MCF 10A (cell line): ENCODE data around the gene SMAD6. TPM values are rescaled to one million over a fixed set of nuclear protein-coding genes. Genes with fewer than 3 reads are reported as not detected.
"Not testable (repeated sequence)": the region's sequence is repeated elsewhere in the genome, so short reads cannot be mapped to it uniquely, and the experiment has no call there.

Experiments used
- BruUV-seq: library from RNA; stranded (reverse); fragments of 400-500 nt; replicated peaks from 2 replicates; lab custom pipeline; 2021; lab: Mats Ljungman, UMichigan
- CTCF ChIA-PET: fragments of 300-600 bp; sonication (Branson Sonifier 250); formaldehyde crosslinking; extraction: SDS; loops from one replicate; lab custom pipeline; 2021; ENCODE audit warnings: antibody characterized with exemption, inconsistent platforms; lab: Yijun Ruan, JAX
- POLR2A ChIA-PET: fragments of 300-600, 350-650 bp; sonication (Branson Sonifier 250); formaldehyde crosslinking; extraction: SDS; loops from one replicate; lab custom pipeline; 2020; ENCODE audit warnings: antibody characterized with exemption, inconsistent platforms; lab: Yijun Ruan, JAX
- DNase-seq: peaks from one replicate; pipeline ENCODE4 v3.0.0-alpha.2; 2018; ENCODE audit not compliant: unreplicated experiment
- H3K27ac Mint-ChIP-seq: one replicate; pipeline ENCODE4 v1.8.0; 2022; ENCODE audit warnings: mild to moderate bottlenecking, low read depth, mixed read lengths; ENCODE audit not compliant: unreplicated experiment
- H3K27me3 Mint-ChIP-seq: one replicate; pipeline ENCODE4 v1.8.0; 2022; ENCODE audit warnings: mixed read lengths; ENCODE audit not compliant: insufficient read depth, unreplicated experiment
- H3K36me3 Mint-ChIP-seq: one replicate; pipeline ENCODE4 v1.8.0; 2022; ENCODE audit warnings: mild to moderate bottlenecking, moderate library complexity, mixed read lengths; ENCODE audit not compliant: insufficient read depth, unreplicated experiment
- H3K4me1 Mint-ChIP-seq: one replicate; pipeline ENCODE4 v1.8.0; 2022; ENCODE audit warnings: mixed read lengths; ENCODE audit not compliant: insufficient read depth, unreplicated experiment
- H3K4me3 Mint-ChIP-seq: one replicate; pipeline ENCODE4 v1.8.0; 2022; ENCODE audit warnings: mild to moderate bottlenecking, moderate library complexity, mixed read lengths; ENCODE audit not compliant: unreplicated experiment
- H3K9me3 Mint-ChIP-seq: one replicate; pipeline ENCODE4 v1.8.0; 2022; ENCODE audit warnings: mixed read lengths; ENCODE audit not compliant: unreplicated experiment
- intact Hi-C: fragments of 100-400 bp; cut with micrococcal nuclease; formaldehyde crosslinking; loops from 2 replicates; pipeline ENCODE4 v1.14.1; 2022
- total RNA-seq: library from RNA; stranded (reverse); gene quantifications from 2 replicates; pipeline ENCODE4 v1.2.3, GENCODE V29; 2022
- TF ChIP-seq, protein P1 (sequence below): fragments of 200-600 bp; IDR thresholded peaks from one replicate; pipeline ENCODE4 v1.8.0; 2022; ENCODE audit warnings: antibody characterized with exemption, mild to moderate bottlenecking; ENCODE audit not compliant: unreplicated experiment

The SMAD6 gene
- total RNA-seq, 1 experiment from 2014 or later, result not detected

DNA sequence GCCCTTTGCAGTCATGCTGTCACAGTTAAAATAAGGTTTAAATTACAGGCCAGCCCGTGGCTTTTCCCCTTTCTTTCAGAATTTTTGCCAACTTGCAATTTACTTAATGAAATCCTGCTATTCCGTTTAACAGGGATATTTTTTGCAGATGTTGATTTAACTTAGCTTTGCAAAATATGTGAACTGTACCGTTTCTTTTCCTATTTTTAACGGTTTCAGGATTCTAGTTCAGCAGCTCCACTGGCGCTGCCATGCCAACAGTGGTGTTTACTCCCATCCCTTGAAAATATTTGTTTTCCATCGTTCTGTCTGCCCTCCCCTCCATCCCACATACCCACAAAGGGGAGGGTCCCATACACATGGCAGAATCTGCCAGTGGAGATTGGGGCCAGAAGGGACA lies 54.3 kb downstream of the SMAD6 start:
- no peaks in the 10 kb centered on the region for H3K27me3 Mint-ChIP-seq
- CTCF ChIA-PET, result interaction anchor here (0.7 to 1.1 kb wide), 2 partner anchors 11 to 95 kb away, joined by 3 read pairs; no protein-coding TSS in a partner anchor
- peaks cover 15% of the 10 kb centered on the region for H3K9me3 Mint-ChIP-seq
- no TSS peak for BruUV-seq
- H3K4me3 Mint-ChIP-seq, result no peak overlapping the region
- TF ChIP-seq, protein P1, sequence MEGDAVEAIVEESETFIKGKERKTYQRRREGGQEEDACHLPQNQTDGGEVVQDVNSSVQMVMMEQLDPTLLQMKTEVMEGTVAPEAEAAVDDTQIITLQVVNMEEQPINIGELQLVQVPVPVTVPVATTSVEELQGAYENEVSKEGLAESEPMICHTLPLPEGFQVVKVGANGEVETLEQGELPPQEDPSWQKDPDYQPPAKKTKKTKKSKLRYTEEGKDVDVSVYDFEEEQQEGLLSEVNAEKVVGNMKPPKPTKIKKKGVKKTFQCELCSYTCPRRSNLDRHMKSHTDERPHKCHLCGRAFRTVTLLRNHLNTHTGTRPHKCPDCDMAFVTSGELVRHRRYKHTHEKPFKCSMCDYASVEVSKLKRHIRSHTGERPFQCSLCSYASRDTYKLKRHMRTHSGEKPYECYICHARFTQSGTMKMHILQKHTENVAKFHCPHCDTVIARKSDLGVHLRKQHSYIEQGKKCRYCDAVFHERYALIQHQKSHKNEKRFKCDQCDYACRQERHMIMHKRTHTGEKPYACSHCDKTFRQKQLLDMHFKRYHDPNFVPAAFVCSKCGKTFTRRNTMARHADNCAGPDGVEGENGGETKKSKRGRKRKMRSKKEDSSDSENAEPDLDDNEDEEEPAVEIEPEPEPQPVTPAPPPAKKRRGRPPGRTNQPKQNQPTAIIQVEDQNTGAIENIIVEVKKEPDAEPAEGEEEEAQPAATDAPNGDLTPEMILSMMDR, result no peak
- H3K36me3 Mint-ChIP-seq, result no peaks in the 10 kb centered on the region
- H3K4me1 Mint-ChIP-seq, result peaks cover 11% of the 10 kb centered on the region
- intact Hi-C loops, result no loop called here
- no peak overlapping the region for H3K27ac Mint-ChIP-seq
- DNase-seq, result no peak
- POLR2A ChIA-PET, result interaction anchor here (0.6 kb wide), 1 partner anchor 93 kb away, joined by 4 read pairs; no protein-coding TSS in a partner anchor

DNA sequence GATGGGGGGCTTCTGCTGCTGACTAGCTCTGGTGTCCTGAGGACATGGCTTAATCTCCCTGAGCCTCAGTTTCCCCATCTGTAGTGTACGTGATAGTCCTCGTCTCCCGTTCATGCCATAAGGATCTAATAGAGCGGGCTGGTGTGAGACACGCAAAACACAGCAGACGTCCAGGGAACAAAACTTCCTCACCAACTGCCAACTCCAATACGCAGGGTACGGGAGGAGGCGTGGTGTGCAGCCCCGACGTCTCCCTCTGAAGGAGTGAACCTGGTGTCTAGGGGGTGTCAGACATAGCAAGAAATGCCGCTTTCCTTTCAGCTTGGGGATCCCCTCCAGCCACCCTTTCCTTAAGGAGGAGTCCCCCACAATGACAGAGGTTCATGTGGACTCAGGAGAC lies 55.0 kb downstream of the SMAD6 start:
- intact Hi-C loops, result no loop called here
- no peak for DNase-seq
- H3K4me3 Mint-ChIP-seq, result no peak overlapping the region
- ChIA-PET CTCF (interaction anchor here (0.6 kb wide), 1 partner anchor 71 kb away, joined by 3 read pairs; no protein-coding TSS in a partner anchor), POLR2A (interaction anchor here (0.6 kb wide), 1 partner anchor 92 kb away, joined by 4 read pairs; no protein-coding TSS in a partner anchor)
- H3K4me1 Mint-ChIP-seq, result peaks cover 17% of the 10 kb centered on the region
- BruUV-seq, result no TSS peak
- H3K36me3 Mint-ChIP-seq, result no peaks in the 10 kb centered on the region
- H3K9me3 Mint-ChIP-seq, result peaks cover 15% of the 10 kb centered on the region
- no peak overlapping the region for H3K27ac Mint-ChIP-seq
- TF ChIP-seq, protein P1, result no peak
- H3K27me3 Mint-ChIP-seq, result no peaks in the 10 kb centered on the region

DNA sequence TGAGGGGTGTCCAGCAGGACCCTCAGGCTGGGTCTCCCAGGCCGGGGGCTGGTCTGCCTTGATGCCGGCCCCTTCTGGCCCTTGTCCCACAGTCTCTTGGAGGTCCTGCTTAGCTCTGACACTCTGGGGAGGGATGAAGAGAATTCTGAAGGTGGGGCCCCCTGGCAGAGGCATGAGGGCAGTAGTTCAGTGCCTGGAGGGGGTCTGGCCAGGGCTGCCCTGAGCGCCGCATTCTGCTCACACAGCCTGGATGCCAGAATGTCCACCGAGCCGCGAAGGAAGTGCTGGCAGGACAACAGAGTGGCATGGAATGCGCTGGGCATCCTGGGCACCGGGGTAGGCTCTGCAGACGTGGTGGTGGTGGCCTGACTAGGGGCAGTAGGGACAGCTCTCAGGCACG lies 55.5 kb downstream of the SMAD6 start:
- intact Hi-C loops, result no loop called here
- H3K36me3 Mint-ChIP-seq, result no peaks in the 10 kb centered on the region
- H3K4me3 Mint-ChIP-seq, result no peak overlapping the region
- ChIA-PET POLR2A (interaction anchor here (0.5 kb wide), 1 partner anchor 189 kb away, joined by 6 read pairs; no protein-coding TSS in a partner anchor), CTCF (no interaction called here)
- H3K4me1 Mint-ChIP-seq, result peaks cover 22% of the 10 kb centered on the region
- BruUV-seq, result no TSS peak
- no peak for DNase-seq
- no peak overlapping the region for H3K27ac Mint-ChIP-seq
- TF ChIP-seq, protein P1, result no peak
- H3K27me3 Mint-ChIP-seq, result no peaks in the 10 kb centered on the region
- H3K9me3 Mint-ChIP-seq, result peaks cover 15% of the 10 kb centered on the region

DNA sequence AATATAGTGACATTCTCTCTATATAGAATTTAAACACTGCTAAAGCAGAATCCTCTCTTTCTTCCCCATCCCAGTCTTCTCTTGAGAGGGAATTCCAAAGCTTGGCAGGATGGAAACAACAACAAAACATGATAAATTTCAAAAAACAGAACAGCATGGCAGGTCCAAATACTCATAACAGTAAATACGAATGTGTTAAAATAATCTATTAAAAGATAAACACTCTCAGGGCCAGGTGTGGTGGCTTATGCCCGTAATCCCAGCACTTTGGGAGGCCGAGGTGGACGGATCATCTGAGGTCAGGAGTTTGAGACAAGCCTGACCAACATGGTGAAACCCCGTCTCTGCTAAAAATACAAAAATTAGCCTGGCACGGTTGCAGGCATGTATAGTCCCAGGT lies 56.2 kb downstream of the SMAD6 start:
- H3K4me3 Mint-ChIP-seq, BruUV-seq, H3K36me3 Mint-ChIP-seq, intact Hi-C loops, DNase-seq, H3K27ac Mint-ChIP-seq, H3K27me3 Mint-ChIP-seq: not testable (repeated sequence)
- peaks cover 15% of the 10 kb centered on the region for H3K9me3 Mint-ChIP-seq
- peaks cover 26% of the 10 kb centered on the region for H3K4me1 Mint-ChIP-seq
- CTCF ChIA-PET, result interaction anchor here (1.0 to 1.7 kb wide), 2 partner anchors 19 to 139 kb away, joined by 4 to 5 read pairs; no protein-coding TSS in a partner anchor
- POLR2A ChIA-PET, result interaction anchor here (0.6 kb wide), 1 partner anchor 688 kb away, joined by 7 read pairs; no protein-coding TSS in a partner anchor
